ENCODE data around the gene ARHGAP24. TPM values are rescaled to one million over a fixed set of nuclear protein-coding genes. Genes with fewer than 3 reads are reported as not detected.

ARHGAP24 gene
- total and polyA plus RNA-seq, 2 experiments from 2014 or later, result 5.1 to 8.6 TPM

- Histone ChIP-seq H3K36me3 (no peaks in the 10 kb centered on the region), H3K4me3 (no peak overlapping the region), H3K27ac (no peak overlapping the region), H3K4me1 (ENCODE audit: low read depth) (no peaks in the 10 kb centered on the region), H3K27me3 (no peaks in the 10 kb centered on the region), H3K9me3 (ENCODE audit: low read depth) (no peaks in the 10 kb centered on the region)
- TF ChIP-seq, protein P1, sequence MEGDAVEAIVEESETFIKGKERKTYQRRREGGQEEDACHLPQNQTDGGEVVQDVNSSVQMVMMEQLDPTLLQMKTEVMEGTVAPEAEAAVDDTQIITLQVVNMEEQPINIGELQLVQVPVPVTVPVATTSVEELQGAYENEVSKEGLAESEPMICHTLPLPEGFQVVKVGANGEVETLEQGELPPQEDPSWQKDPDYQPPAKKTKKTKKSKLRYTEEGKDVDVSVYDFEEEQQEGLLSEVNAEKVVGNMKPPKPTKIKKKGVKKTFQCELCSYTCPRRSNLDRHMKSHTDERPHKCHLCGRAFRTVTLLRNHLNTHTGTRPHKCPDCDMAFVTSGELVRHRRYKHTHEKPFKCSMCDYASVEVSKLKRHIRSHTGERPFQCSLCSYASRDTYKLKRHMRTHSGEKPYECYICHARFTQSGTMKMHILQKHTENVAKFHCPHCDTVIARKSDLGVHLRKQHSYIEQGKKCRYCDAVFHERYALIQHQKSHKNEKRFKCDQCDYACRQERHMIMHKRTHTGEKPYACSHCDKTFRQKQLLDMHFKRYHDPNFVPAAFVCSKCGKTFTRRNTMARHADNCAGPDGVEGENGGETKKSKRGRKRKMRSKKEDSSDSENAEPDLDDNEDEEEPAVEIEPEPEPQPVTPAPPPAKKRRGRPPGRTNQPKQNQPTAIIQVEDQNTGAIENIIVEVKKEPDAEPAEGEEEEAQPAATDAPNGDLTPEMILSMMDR (IDR thresholded peaks at IDR 0.05; ENCODE audit: low read depth, low read length), result no peak
- no peak for DNase-seq (ENCODE audit: low read depth in 1 of 2, low spot score in 1 of 2)
These were observed 379.6 kb downstream of the ARHGAP24 start for GRCh38 chr4:85854546-85854945.

- Histone ChIP-seq H3K9me3 (ENCODE audit: low read depth) (no peaks in the 10 kb centered on the region), H3K4me3 (no peak overlapping the region), H3K4me1 (ENCODE audit: low read depth) (no peaks in the 10 kb centered on the region), H3K27ac (no peak overlapping the region), H3K27me3 (no peaks in the 10 kb centered on the region), H3K36me3 (no peaks in the 10 kb centered on the region)
- TF ChIP-seq, protein P1 (IDR thresholded peaks at IDR 0.05; ENCODE audit: low read depth, low read length), result no peak
- peak in 1 of 2 donors; percentile 46 for DNase-seq (ENCODE audit: low read depth in 1 of 2, low spot score in 1 of 2)
These were observed 385.3 kb downstream of the ARHGAP24 start for GRCh38 chr4:85860066-85860740.

DNA sequence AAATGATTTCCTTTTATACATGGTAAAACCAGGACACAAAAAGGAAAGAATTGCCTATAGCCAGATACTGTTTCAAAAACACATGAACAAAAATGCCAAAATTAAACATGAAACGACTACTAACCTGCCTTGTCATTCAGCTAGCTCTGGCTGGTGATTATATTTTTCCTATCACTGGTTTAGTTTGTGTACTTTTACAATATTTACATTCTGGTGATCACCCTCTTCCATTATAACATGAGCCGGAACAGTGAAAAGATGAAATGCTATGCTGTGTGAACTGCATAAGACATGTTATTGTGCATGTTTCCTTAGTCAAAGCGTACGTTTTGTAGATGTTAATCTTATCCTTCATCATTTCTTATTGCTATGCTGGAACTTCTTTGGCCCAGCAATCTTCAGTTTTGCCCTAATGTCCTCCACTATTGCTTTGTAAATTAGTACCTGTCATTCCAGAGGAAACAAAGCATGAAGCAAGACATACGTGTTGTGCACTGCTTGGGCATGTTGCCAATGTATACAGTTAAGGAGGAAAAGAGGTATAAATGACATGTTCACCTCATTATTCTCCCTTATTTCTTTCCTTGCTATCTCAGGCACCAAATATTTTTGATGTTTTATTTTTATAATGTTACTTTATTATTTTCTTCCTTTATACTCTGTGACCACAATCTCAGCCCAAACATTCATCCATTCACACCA is 386.3 kb downstream of the ARHGAP24 start:
- Histone ChIP-seq H3K4me1 (ENCODE audit: low read depth) (no peaks in the 10 kb centered on the region), H3K4me3 (no peak overlapping the region), H3K27ac (no peak overlapping the region), H3K9me3 (ENCODE audit: low read depth) (no peaks in the 10 kb centered on the region), H3K36me3 (no peaks in the 10 kb centered on the region), H3K27me3 (no peaks in the 10 kb centered on the region)
- TF ChIP-seq, protein P1 (IDR thresholded peaks at IDR 0.05; ENCODE audit: low read depth, low read length), result no peak
- DNase-seq (ENCODE audit: low read depth in 1 of 2, low spot score in 1 of 2), result no peak

DNA sequence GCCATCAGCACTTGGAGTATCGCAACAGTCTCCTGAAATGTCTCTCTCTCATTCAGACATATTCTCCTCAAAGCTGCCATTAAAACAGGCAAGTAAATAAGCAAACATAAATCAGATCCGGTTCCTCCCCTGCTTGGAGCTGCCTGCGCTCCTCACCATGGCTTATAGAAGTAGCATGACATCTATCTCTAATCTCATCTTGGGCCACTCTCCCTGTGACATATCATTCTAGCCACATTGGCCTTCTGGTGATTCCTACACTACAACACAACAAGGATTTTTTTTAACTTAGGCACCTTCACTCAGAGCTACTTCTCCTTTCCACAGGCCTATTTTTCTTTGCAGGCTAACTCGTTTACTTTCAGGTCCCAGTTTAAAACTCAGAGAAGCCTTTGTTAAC is 387.9 kb downstream of the ARHGAP24 start:
- TF ChIP-seq, protein P1 (IDR thresholded peaks at IDR 0.05; ENCODE audit: low read depth, low read length), result no peak

GRCh38 chr4:85864259-85865205 is 389.6 kb downstream of the ARHGAP24 start:
- TF ChIP-seq, protein P1 (IDR thresholded peaks at IDR 0.05; ENCODE audit: low read depth, low read length), result no peak
- DNase-seq (ENCODE audit: low read depth in 1 of 2, low spot score in 1 of 2), result no peak
- Histone ChIP-seq H3K27ac (no peak overlapping the region), H3K36me3 (no peaks in the 10 kb centered on the region), H3K4me1 (ENCODE audit: low read depth) (no peaks in the 10 kb centered on the region), H3K4me3 (no peak overlapping the region), H3K27me3 (no peaks in the 10 kb centered on the region), H3K9me3 (ENCODE audit: low read depth) (no peaks in the 10 kb centered on the region)

More for the DNA sequence above, 387.9 kb downstream of the ARHGAP24 start:
- Histone ChIP-seq H3K27me3 (no peaks in the 10 kb centered on the region), H3K27ac (no peak overlapping the region), H3K36me3 (no peaks in the 10 kb centered on the region), H3K4me1 (ENCODE audit: low read depth) (no peaks in the 10 kb centered on the region), H3K9me3 (ENCODE audit: low read depth) (no peaks in the 10 kb centered on the region), H3K4me3 (no peak overlapping the region)
- no peak for DNase-seq (ENCODE audit: low read depth in 1 of 2, low spot score in 1 of 2)
